GM15510 (cell line): Measurements from ENCODE around the gene NAT14.
A peak's percentile ranks its signal among the peaks of the same experiment; 100 is the strongest.

Experiments used
- POLR2A ChIP-seq: IDR thresholded peaks from 3 replicates; pipeline ENCODE4 v1.6.1; 2011; ENCODE audit warnings: borderline replicate concordance; ENCODE audit not compliant: insufficient read length; ENCODE audit errors: extremely low read depth

NAT14 gene

DNA sequence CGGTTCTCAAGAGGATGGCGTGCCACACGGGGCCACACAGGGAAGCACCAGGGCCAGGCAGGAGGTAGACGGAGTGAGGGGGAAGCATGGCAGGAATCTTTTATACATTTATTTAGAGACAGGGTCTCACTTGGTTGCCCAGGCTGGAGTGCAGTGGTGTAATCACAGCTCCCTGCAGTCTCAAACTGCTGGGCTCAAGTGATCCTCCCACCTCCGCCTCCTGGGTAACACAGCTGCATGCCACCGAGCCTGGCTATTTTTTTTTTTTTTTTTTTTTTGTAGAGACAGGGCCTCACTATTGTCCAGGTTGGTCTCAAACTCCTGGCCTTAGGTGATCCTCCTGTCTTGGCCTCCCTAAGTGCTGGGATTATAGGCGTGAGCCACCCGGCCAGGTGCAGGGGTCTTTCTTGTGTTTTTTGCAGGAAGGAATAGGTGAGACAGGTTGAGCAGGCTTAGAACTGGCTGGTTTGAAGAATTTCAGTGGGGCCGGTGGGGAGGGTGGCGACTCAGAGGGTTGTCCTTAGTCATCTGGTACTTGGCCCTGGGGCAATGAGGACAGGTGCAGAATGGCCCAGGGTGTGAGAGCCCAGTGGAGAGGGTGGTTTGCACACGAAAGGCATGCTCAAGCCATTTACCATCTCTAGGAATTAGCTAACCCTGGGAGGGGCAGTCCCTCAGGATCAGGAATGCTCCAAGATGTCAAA lies 10.8 kb downstream of the NAT14 start:
- no peak for TF ChIP-seq POLR2A

DNA sequence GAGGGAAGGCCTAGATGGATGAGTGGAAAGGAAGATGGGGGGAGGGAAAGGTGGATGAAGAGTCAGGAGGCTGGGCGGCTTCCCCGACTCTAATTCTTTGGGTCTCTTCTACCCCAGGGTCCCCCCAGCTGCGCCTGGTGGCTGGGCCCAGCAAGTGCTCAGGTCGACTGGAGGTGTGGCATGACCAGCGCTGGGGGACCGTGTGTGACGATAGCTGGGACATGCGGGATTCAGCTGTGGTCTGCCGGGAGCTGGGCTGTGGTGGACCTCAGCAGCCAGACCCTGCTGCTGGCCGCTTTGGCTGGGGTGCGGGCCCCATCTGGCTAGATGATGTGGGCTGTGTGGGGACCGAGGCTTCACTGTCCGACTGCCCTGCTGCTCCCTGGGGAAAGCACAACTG lies 12.8 kb downstream of the NAT14 start:
- TF ChIP-seq POLR2A = no peak

DNA sequence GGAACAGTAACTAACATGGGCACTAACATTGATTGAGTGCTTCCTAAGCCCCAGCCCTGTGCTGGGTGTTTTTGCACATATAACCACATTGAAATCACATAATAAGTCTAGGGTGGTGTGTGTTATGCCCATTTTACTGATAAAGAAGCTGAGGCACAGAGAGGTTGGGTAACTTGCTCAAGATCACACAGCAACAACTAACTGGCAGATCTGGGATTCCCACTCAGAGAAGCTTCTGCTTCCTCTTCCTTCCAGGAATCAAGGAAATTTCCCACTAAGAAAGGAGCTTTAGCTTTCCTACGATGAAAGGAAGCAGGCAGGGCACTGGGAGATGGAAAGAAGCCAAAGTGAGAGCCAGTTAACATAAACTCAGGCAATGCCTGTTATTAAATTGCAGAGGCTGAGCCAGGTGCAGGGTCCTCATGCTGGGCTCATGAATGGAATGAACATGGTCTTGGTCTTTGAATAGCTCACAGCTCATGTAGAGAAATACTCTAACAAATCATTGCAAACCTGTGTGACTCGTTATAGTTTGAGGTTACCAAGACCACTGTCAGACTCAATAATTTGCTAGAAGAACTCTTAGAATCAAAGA lies 13.4 kb downstream of the NAT14 start:
- no peak for TF ChIP-seq POLR2A

DNA sequence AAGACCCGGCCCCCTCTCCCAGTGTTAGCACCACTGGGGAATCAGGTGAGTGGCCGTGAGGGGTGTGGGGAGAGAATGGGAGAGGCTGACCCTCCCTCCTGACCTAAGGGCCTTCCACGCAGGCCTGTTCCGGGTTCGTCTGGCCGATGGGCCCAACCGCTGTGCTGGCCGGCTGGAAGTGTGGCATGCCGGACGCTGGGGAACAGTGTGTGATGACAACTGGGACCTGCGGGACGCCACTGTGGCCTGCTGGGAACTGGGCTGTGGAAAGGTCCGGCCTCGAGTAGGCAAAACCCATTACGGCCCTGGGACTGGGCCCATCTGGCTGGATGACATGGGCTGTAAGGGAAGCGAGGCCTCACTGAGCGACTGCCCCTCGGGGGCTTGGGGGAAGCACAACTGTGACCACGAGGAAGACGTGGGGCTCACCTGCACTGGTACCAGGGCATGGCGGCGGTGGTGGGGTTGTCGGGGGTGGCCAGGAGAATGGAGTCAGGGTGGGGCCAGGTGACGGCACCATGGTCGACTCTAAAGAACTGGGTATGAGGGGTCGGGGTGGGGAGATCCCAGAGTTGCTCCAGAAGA lies 15.5 kb downstream of the NAT14 start:
- no peak for TF ChIP-seq POLR2A

DNA sequence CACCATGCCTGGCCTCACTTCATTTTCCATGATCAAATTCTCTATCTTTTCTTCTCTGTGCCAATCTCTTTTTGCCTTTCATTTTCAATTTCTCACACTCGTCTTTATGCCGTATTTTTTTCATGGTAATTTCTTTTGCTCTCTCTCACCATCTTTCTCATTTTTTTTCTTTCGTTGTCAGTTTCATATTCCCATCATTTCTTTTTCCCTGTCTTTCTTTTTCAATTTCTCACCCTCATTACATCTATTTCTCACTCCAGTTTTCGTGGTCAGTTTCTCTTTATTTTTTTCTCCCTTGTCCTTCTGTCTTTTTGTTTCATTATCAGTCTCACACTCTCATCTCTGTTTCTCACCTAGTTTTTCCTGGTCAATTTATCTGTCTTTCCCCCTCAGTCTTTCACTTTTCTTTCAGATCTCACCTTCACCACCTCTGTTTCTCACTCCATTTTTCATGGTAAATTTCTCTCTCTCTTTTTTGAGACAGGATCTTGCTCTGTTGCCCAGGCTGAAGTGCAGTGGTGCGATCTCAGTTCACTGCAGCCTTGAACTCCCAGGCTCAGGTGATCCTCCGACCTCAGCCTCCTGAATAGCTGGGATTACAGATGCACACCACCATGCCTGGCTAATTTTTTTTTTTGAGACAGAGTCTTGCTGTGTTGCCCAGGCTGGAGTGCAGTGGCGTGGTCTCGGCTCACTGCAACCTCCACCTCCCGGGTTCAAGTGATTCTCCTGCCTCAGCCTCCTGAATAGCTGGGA lies 17.4 kb downstream of the NAT14 start:
- TF ChIP-seq POLR2A = no peak

DNA sequence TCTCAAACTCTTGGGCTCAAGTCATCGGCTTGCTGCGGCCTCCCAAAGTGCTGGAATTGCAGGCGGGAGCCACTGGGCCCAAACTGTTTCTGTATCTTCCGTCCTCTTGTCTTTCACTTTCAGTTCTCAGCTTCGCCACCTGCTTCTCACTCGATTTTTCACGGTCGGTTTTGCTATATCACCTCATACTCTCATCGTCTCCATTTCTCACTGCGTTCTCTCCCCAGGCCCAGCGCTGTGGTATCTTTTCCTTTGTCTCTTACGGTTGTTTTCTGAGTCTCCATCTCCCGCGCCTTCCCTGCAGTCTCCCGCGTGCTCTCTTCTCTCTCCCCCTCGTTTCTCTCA lies 18.1 kb downstream of the NAT14 start:
- no peak for TF ChIP-seq POLR2A

DNA sequence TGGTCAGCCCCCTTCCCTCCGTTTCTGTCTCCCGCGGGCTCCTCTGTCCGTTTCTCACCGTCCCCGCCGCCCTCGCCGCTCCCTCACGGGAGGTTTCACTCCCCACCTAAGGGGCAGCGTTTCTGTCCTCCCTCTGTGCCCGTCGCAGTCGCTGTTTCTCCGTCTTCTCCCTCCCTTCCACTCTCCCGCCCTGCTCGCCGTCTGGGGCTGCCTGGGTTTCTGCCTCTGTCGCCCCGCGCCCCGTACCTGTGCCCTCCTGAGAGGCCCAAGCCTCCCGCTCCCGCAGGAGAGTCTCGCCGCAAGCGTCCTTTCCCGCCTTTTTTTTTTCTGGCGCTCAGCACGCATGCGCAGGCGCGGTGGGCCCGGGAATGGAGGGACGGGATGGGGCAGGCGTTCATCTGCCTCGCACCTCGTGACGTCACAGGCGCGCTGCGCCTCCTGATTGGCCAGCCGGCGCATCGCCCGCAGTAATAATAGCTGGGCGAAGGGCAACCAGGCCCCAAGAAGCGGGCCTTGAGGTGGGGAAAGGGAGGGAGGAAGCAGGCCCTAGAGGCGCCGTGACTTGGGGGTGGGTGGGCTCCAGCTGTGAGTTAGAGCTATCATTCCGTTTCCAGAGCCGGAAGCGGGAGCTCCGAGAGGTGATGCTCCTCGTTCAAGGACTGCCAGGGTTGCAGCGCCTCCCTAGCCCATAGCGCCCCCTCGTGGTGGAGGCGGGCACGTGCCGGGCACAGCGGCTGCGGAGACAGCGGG lies 18.7 kb downstream of the NAT14 start:
- peak; percentile 18 for TF ChIP-seq POLR2A

DNA sequence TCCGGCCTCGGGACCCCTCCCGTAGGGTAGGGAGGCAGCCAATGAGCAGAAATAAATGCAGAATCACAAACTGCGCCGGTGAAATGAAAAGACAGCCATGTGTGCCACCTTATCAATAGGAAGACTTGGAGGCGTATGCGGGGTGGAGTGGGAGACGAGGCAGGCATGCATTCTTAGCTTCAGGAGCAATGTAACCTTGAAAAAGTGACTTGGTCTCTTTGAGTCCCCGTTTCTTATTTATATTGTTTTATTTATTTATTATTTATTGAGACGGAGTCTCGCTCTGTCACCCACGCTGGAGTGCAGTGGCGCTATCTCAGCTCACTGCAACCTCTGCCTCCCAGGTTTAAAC lies 19.2 kb downstream of the NAT14 start:
- TF ChIP-seq POLR2A = no peak

DNA sequence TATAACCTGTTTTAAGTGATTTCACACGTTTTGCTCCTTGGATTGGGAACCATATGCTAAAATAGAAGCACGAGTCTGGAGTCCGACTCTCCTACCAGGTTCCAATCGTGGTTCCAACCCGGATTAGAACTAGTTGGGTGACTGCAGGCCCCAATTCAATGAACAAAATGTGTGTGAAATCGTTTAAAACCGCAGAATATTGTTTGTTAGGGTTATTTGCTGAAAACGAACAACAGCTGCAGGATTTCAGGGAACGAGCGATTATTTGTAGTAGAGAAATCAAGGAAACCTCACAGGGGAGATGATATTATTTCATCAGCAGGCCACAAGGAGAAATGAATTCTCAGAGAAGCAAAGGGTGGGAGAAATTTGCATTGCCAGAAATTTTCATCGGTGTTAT lies 20.0 kb downstream of the NAT14 start:
- no peak for TF ChIP-seq POLR2A

DNA sequence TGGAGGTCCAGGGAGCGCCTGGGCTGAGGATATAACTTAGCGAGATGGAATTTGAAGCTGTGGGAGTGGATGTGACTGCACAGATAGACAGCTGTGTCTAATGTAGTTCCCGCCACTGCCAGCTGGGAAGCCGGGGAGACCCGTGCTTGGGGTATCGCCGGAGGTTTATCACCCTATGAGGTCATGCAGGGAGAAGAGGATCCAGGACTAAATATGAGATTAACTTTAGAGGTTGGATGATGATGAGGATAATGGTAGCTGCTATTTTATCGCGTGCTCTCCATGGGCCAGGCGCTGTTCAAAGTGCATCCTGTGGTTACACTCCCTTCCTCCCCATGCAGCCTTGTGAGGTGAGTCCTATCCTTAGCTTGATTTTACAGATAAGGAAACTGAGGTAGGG lies 23.1 kb downstream of the NAT14 start:
- TF ChIP-seq POLR2A = no peak

DNA sequence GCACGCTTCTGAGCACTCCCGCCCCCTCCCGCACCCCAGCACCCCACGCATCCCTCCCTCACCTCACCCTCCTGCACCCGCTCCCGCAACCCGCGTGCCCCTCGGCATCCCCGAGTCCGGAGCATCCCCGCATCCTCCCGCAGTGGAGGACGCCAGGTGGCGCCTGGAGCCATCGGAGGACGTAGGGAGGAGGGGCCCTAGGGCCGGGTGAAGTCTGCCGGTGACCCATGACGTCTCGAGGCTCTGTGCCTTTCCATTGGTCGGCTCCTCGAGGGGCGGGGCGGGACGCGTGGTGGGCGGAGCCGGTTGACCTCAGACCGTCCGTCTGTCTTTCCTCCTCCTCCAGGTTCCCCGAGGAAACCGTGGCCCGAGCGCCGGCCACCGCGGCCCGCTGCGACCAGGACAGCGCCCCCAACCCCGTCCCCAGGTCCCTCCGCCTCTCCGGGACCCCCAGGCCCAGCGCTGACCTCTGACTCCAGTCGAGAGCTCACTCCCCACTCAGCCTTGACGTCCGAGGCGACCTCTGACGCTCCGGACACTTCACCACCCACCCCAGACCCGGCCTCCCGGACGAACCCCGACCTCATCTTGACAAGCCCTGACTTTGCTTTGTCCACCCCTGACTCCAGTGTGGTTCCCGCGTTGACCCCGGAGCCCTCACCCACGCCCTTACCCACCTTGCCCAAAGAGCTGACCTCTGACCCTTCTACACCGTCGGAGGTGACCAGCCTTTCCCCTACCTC lies 32.1 kb downstream of the NAT14 start:
- TF ChIP-seq POLR2A = peak; percentile 43

DNA sequence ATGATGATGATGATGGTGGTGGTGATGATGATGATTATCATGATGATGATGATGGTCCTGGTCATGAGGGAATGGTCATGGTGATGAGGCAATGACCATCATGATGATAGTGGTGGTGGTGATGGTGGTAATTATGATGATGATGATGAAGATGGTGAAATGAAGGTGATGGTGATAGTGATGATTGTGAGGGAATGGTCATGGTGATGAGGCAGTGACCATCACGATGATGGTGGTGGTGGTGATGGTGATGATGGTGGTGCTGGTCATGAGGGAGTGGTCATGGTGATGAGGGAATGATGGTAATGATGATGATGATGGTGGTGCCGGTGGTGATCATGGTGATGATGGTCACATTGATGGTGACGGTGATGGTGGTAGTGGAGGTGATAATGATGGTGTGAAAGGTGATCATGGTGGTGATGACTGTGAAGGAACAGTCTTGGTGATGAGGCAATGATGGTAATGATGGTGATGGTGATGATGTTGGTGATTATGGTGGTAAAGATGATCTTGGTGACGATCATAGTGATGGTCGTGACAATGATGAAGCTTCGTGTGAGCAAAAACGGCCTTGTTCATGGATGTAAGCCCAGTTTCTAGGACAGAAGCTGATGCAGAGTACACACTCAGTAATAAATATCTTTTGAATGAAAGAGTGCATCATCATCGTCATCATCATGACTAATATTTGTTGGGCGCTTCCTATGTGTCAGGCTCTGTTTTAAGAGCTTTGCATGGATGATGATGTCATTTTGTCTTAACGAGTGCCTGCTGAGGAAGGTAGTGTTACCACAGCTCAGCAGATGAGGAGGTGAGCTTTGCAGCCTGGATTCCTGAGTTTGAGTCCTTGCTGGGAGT lies 34.7 kb downstream of the NAT14 start:
- TF ChIP-seq POLR2A = no peak

DNA sequence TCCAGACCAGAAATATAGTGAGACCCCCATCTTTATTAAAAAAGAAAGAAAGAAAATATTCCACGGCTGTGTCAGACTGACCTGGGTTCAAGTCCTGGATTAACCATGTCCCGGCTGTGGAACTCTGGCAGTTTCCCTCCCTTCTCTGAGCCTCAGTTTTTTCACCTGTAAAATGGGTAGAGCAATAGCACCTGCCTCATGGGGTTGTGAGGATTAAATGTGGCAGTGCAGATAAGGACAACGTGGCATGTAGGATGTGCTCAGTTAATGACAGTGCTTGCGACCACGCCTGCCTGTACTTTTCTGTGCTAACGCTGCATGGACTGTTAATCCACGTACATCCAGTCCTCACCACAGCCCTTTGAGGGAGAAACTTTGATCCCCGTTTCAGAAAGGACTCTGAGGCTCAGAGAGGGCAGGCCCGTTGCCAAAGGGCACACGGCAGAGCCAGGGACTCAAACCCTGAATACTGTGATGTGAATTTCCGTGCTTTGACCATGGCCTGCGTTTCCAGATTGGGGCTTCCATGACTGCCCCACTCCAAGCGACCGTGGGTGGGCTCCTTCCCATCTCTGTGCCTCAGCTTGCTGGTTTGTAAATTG lies 35.8 kb downstream of the NAT14 start:
- TF ChIP-seq POLR2A = no peak
